ENCODE measurements around the gene AXL.
A peak's percentile ranks its signal among the peaks of the same experiment; 100 is the strongest.
"Not testable (repeated sequence)": the region's sequence is repeated elsewhere in the genome, so short reads cannot be mapped to it uniquely, and the experiment has no call there.

AXL gene

GRCh38 chr19:41206926-41207750 is 11.9 kb upstream of the AXL start:
- DNase-seq (ENCODE audit: low read depth) = no peak

GRCh38 chr19:41214161-41214560 is 4.9 kb upstream of the AXL start:
- no peak for DNase-seq (ENCODE audit: low read depth)

GRCh38 chr19:41217741-41218140 is 1.3 kb upstream of the AXL start:
- DNase-seq (ENCODE audit: low read depth) = no peak

- no peak for DNase-seq (ENCODE audit: low read depth)
Measured at GRCh38 chr19:41218249-41218614, 791 bp upstream of the AXL start.

GRCh38 chr19:41219924-41220567 is 1.0 kb downstream of the AXL start:
- no peak for DNase-seq (ENCODE audit: low read depth)

GRCh38 chr19:41220811-41221210 is 1.8 kb downstream of the AXL start:
- no peak for DNase-seq (ENCODE audit: low read depth)

- no peak for DNase-seq (ENCODE audit: low read depth)
Measured at GRCh38 chr19:41221514-41222205, 2.6 kb downstream of the AXL start.

- DNase-seq (ENCODE audit: low read depth) = no peak
Measured at GRCh38 chr19:41222240-41222639, 3.2 kb downstream of the AXL start.

- DNase-seq (ENCODE audit: low read depth) = no peak
Measured at GRCh38 chr19:41223431-41224234, 4.6 kb downstream of the AXL start.

GRCh38 chr19:41224632-41225031 is 5.6 kb downstream of the AXL start:
- no peak for DNase-seq (ENCODE audit: low read depth)

GRCh38 chr19:41225238-41226052 is 6.4 kb downstream of the AXL start:
- DNase-seq (ENCODE audit: low read depth) = peak; percentile 30

- peak; percentile 16 for DNase-seq (ENCODE audit: low read depth)
Measured at GRCh38 chr19:41226053-41226873, 7.2 kb downstream of the AXL start.

- DNase-seq (ENCODE audit: low read depth) = no peak
Measured at GRCh38 chr19:41226874-41227390, 7.9 kb downstream of the AXL start.

- DNase-seq (ENCODE audit: low read depth) = no peak
Measured at GRCh38 chr19:41228486-41228885, 9.5 kb downstream of the AXL start.

- DNase-seq (ENCODE audit: low read depth) = not testable (repeated sequence)
Measured at GRCh38 chr19:41229338-41229737, 10.3 kb downstream of the AXL start.

GRCh38 chr19:41230067-41230857 is 11.2 kb downstream of the AXL start:
- DNase-seq (ENCODE audit: low read depth) = no peak

- no peak for DNase-seq (ENCODE audit: low read depth)
Measured at GRCh38 chr19:41232686-41233085, 13.7 kb downstream of the AXL start.

- DNase-seq (ENCODE audit: low read depth) = no peak
Measured at GRCh38 chr19:41233748-41234240, 14.8 kb downstream of the AXL start.

- no peak for DNase-seq (ENCODE audit: low read depth)
Measured at GRCh38 chr19:41234512-41235168, 15.6 kb downstream of the AXL start.

Measured in activated T-helper 9 cell treated with anti-CD3 and anti-CD28 coated beads, Interleukin-2, amount 50 U/mL, for 16 hours (primary cell).